ENCODE results near the gene TFF1. TPM values are rescaled to one million over a fixed set of nuclear protein-coding genes. Genes with fewer than 3 reads are reported as not detected.

TFF1 gene
- total RNA-seq, 3 donors from 2014 or later (not counting 1 experiment from before 2014, with no cell fraction given) = not detected

DNA sequence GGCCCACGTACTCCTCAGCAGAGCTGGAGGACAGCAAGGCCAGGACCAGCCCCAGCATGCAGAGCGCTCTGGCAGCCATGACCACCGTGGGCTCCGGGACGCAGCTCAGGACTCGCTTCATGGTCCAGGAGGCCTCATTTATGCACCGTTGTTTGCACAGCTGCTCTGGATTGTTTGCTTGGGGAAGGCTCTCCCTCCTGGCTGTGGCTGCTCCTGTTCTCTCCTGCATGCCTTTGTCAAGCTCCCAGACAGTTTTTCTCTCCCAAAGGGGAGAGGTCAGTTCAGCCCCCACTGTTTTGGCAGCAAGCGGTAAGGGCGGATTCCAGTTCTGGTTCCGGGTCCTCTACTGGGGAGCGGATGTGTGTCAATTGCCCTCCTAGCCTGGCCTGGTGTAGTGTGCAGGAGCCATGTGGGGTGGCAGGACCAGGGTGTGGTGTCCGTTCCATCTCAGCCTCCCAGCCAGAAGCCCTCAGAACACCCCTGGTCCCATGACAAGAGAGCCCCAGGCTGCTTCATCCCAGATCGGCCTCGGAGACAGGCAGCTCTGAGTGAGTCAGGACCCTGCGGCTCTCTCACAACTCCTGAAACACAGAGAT, 50.9 kb downstream of the TFF1 start, which contains the start of gene TFF3:
Gene TFF3 (minus strand): TSS at position 114 of the 596 bp plus-strand sequence. CDS start 35 bp downstream, at position 79.
- peaks cover 9 to 10% of the 10 kb centered on the region in 2 donors for H3K4me1 Mint-ChIP-seq
- H3K27me3 Mint-ChIP-seq (ENCODE audit: low read depth in 2 of 2) = peaks cover 0 to under 1% of the 10 kb centered on the region in 2 donors
- TF ChIP-seq, protein P1, sequence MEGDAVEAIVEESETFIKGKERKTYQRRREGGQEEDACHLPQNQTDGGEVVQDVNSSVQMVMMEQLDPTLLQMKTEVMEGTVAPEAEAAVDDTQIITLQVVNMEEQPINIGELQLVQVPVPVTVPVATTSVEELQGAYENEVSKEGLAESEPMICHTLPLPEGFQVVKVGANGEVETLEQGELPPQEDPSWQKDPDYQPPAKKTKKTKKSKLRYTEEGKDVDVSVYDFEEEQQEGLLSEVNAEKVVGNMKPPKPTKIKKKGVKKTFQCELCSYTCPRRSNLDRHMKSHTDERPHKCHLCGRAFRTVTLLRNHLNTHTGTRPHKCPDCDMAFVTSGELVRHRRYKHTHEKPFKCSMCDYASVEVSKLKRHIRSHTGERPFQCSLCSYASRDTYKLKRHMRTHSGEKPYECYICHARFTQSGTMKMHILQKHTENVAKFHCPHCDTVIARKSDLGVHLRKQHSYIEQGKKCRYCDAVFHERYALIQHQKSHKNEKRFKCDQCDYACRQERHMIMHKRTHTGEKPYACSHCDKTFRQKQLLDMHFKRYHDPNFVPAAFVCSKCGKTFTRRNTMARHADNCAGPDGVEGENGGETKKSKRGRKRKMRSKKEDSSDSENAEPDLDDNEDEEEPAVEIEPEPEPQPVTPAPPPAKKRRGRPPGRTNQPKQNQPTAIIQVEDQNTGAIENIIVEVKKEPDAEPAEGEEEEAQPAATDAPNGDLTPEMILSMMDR (IDR thresholded peaks at IDR 0.05) = no peak
- no peak within 1 kb of the TSS for H3K27ac Mint-ChIP-seq
- Histone ChIP-seq H3K4me1 (ENCODE audit: control insufficient read depth, insufficient read depth, low read length) (peaks cover 16% of the 10 kb centered on the region), H3K9me3 (ENCODE audit: control insufficient read depth, insufficient read depth, low read length) (no peaks in the 10 kb centered on the region), H3K27ac (ENCODE audit: low read length) (no peak within 1 kb of the TSS), H3K4me3 (ENCODE audit: low read length) (no peak within 1 kb of the TSS), H3K36me3 (ENCODE audit: control insufficient read depth, insufficient read depth, low read length) (no peaks in the 10 kb centered on the region), H3K27me3 (ENCODE audit: control insufficient read depth, insufficient read depth, low read length) (no peaks in the 10 kb centered on the region)
- 92% methylated on average over 15 of the region's 15 CpGs for WGBS (ENCODE audit: insufficient coverage)
- no peak for DNase-seq
- H3K4me3 Mint-ChIP-seq = no peak within 1 kb of the TSS
- intact Hi-C loops (cut with micrococcal nuclease) = no loop called here
- no peaks in the 10 kb centered on the region for H3K36me3 Mint-ChIP-seq
- ATAC-seq = no peak
- no peaks in the 10 kb centered on the region for H3K9me3 Mint-ChIP-seq

DNA sequence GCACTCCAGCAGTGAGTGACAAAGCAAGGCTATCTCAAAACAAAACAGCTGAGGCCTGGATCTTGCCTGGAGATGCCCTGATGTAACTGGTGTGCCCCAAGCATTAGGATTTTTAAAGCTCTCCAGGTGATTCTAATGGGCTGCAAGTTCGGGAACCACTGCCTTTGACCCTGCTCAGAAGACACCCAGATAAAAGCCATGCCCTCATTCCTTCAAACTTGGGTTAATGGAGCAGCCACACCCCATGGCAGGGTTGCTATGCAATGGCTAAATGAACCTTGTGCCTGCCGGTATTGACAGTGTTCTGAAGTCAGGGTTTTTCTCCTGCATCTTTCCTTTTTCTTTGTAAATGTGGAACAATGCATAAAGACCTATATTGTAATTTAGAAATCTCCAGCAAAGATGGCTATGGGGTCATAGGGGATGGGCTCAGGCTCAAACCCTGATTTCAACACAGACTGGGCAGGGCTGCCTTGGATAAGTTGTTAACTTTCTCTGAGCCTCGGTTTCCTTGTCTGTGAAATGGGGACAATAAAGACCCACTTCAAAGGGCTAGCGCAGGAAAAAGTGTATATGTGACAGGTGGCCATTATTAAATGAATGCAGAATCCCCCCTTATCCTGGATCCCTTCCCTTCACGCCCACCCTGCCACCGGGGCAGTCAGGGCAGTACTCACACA, 51.6 kb downstream of the TFF1 start:
- no peaks in the 10 kb centered on the region for H3K27me3 ChIP-seq (ENCODE audit: control insufficient read depth, insufficient read depth, low read length)
- H3K4me3 Mint-ChIP-seq = no peak overlapping the region
- H3K27ac Mint-ChIP-seq = no peak overlapping the region
- ATAC-seq = no peak
- no peak for DNase-seq
- TF ChIP-seq, protein P1 (IDR thresholded peaks at IDR 0.05) = no peak
- H3K4me3 ChIP-seq (ENCODE audit: low read length) = no peak overlapping the region
- H3K36me3 ChIP-seq (ENCODE audit: control insufficient read depth, insufficient read depth, low read length) = no peaks in the 10 kb centered on the region
- peaks cover 0 to 4% of the 10 kb centered on the region in 2 donors for H3K27me3 Mint-ChIP-seq (ENCODE audit: low read depth in 2 of 2)
- no peaks in the 10 kb centered on the region for H3K9me3 Mint-ChIP-seq
- no peaks in the 10 kb centered on the region for H3K36me3 Mint-ChIP-seq
- intact Hi-C loops (cut with micrococcal nuclease) = no loop called here
- H3K27ac ChIP-seq (ENCODE audit: low read length) = no peak overlapping the region
- 94% methylated on average over 5 of the region's 6 CpGs for WGBS (ENCODE audit: insufficient coverage)
- no peaks in the 10 kb centered on the region for H3K9me3 ChIP-seq (ENCODE audit: control insufficient read depth, insufficient read depth, low read length)
- H3K4me1 ChIP-seq (ENCODE audit: control insufficient read depth, insufficient read depth, low read length) = peaks cover 12% of the 10 kb centered on the region
- H3K4me1 Mint-ChIP-seq = peaks cover 6 to 8% of the 10 kb centered on the region in 2 donors

DNA sequence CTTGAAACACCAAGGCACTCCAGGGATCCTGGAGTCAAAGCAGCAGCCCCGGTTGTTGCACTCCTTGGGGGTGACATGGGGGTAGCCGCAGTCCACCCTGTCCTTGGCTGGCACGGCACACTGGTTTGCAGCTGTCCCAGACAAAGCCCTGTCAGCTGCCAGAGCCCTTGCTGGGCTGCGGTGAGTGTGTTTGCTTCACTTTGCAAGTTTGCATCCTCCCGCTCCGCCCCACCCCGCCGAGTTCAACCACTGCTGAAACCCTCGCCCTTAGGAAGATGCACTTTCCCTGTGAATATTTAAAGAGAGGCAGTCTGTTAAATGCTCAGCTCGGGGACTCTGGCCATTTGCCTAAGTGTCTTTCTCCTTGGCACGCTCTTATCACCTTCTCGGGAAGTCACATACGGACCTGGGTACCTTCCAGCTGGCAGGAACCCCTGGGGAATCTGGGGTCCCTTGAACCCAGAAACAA, 52.8 kb downstream of the TFF1 start:
- H3K9me3 ChIP-seq (ENCODE audit: control insufficient read depth, insufficient read depth, low read length) = no peaks in the 10 kb centered on the region
- Mint-ChIP-seq H3K27ac (no peak overlapping the region), H3K36me3 (no peaks in the 10 kb centered on the region), H3K4me1 (no peaks in the 10 kb centered on the region), H3K9me3 (no peaks in the 10 kb centered on the region), H3K4me3 (no peak overlapping the region), H3K27me3 (ENCODE audit: low read depth in 2 of 2) (peaks cover 0 to 6% of the 10 kb centered on the region in 2 donors)
- no peak for DNase-seq
- no peaks in the 10 kb centered on the region for H3K36me3 ChIP-seq (ENCODE audit: control insufficient read depth, insufficient read depth, low read length)
- intact Hi-C loops (cut with micrococcal nuclease) = no loop called here
- no peak overlapping the region for H3K27ac ChIP-seq (ENCODE audit: low read length)
- TF ChIP-seq, protein P1 (IDR thresholded peaks at IDR 0.05) = no peak
- peaks cover 8% of the 10 kb centered on the region for H3K4me1 ChIP-seq (ENCODE audit: control insufficient read depth, insufficient read depth, low read length)
- no peak overlapping the region for H3K4me3 ChIP-seq (ENCODE audit: low read length)
- WGBS (ENCODE audit: insufficient coverage) = 76% methylated on average over 13 of the region's 13 CpGs
- peaks cover 4% of the 10 kb centered on the region for H3K27me3 ChIP-seq (ENCODE audit: control insufficient read depth, insufficient read depth, low read length)
- ATAC-seq = no peak
